Measurements from ENCODE around the gene ANKRD63.

Gene ANKRD63

GRCh38 chr15:40242601-40243000 is 40.3 kb downstream of the ANKRD63 start:
- no peak for DNase-seq (ENCODE audit: low read depth)

- DNase-seq (ENCODE audit: low read depth), result no peak
These were observed 40.7 kb downstream of the ANKRD63 start for GRCh38 chr15:40242213-40242599.

GRCh38 chr15:40241269-40242212 is 41.3 kb downstream of the ANKRD63 start:
- DNase-seq (ENCODE audit: low read depth), result no peak

- DNase-seq (ENCODE audit: low read depth), result no peak
These were observed 42.1 kb downstream of the ANKRD63 start for GRCh38 chr15:40240619-40241221.

- no peak for DNase-seq (ENCODE audit: low read depth)
These were observed 42.9 kb downstream of the ANKRD63 start for GRCh38 chr15:40239693-40240618.

GRCh38 chr15:40239404-40239692 is 43.5 kb downstream of the ANKRD63 start:
- no peak for DNase-seq (ENCODE audit: low read depth)

- peak; percentile 50 for DNase-seq (ENCODE audit: low read depth)
These were observed 44.1 kb downstream of the ANKRD63 start, which contains the start of gene PAK6 for GRCh38 chr15:40238532-40239403. Gene PAK6 (plus strand): TSS chr15:40239063. CDS start chr15:40264786, 25,723 bp downstream.

- DNase-seq (ENCODE audit: low read depth), result no peak
These were observed 47.5 kb downstream of the ANKRD63 start for GRCh38 chr15:40235201-40235885.

GRCh38 chr15:40234783-40235182 is 48.1 kb downstream of the ANKRD63 start:
- DNase-seq (ENCODE audit: low read depth), result no peak

GRCh38 chr15:40233727-40234577 is 48.9 kb downstream of the ANKRD63 start:
- peak; percentile 36 for DNase-seq (ENCODE audit: low read depth)

GRCh38 chr15:40232625-40233070 is 50.2 kb downstream of the ANKRD63 start:
- DNase-seq (ENCODE audit: low read depth), result no peak

Measured in EH (cell line).